GM21360 (cell line): ENCODE data around the gene NPL.

Experiments used
- ATAC-seq: cut with Tn5 transposase; IDR thresholded peaks from one replicate; pipeline ENCODE4 v1.9.1; 2021; ENCODE audit warnings: mild to moderate bottlenecking, moderate library complexity; ENCODE audit not compliant: unreplicated experiment

Gene NPL

DNA sequence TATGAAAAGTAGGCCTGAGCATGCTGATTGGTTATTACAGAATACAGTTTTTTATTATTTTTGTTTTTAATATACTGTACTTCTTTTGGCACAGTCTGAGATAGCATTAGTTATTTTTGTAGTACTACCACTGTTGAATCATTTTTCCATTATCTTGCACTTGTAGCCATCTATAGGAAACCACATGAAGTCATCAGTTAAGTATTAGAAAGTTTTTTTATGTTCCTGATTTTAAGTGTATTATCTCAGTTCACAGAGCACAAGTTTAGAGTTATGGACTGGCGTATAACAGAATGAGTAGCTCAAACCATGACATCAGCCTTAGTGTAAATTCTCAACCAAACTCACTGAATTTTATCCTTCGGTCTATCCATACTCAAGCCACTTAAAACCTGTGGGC, 72.4 kb downstream of the NPL start:
- no peak for ATAC-seq

DNA sequence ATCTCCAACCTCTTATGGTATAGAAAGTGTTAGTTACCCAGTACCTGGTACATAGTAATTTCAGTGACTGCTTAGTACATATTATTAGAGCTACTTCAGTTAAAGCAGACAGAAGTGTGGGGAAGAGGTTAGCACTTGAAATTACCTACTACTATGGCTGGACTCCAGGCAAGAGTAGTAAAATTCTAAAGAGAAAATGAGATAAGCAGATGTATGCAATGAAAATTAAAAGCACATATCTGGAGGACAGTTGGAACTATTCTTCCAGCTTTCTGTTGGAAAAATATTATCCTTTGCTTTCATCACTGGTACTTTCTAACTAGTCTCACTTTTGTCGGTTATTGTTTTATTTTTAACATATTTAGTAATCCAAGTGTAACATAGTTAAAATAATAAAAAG, 73.3 kb downstream of the NPL start:
- no peak for ATAC-seq

DNA sequence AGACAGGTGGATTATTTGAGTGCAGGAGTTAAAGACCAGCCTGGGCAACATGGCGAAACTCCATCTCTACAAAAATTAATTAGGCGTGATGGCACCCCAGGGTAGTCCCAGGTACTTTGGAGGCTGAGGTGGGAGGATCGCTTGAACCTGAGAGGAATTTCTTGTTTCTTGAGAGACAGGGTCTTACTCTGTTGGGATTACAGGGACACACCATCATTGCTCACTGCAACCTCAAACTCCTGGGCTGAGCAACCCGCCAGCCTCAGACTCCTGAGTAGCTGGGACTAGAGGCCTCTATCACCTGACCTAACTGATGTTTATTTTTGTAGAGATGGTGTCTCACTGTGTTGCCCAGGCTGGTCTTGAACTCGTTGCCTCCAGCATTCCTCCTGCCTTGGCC, 74.4 kb downstream of the NPL start:
- ATAC-seq: no peak

DNA sequence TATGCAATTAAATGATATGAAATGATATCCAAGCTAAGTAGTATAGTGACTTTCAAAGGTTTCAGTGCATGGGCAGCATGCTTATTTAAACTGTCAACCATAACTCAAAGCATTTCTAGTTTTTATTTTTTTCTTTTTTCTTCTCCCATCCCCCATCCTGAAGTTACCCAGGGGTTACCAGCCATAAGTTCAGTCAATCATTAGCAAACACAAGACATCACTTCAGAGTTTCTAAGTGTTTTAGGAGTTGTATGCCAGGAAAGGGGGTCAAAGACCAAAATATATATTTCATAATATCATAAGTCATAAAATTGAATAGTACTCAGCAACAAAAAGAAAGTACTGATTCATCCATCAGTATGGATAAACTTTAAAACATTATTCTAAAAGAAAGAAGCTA, 78.3 kb downstream of the NPL start:
- no peak for ATAC-seq

DNA sequence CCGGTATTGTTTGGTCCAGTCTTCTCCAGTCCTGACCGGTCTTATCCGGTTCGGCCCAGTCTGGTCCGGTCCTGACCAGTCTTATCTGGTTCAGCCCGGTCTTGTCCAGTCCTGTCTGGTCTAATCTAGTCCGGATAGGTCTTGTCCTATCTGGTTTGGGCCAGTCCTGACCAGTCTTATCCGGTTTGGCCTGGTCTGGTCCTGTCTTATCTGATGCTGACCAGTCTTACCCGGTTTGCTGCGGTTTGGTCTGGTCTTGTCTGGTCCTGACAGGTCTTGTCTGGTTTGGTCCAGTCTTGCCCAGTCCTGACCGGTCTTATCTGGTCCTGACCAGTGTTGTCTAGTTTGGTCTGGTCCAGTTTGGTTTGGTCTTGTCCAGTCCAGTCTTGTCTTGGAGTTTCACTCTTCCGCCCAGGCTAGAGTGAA, 79.7 kb downstream of the NPL start:
- no peak for ATAC-seq

DNA sequence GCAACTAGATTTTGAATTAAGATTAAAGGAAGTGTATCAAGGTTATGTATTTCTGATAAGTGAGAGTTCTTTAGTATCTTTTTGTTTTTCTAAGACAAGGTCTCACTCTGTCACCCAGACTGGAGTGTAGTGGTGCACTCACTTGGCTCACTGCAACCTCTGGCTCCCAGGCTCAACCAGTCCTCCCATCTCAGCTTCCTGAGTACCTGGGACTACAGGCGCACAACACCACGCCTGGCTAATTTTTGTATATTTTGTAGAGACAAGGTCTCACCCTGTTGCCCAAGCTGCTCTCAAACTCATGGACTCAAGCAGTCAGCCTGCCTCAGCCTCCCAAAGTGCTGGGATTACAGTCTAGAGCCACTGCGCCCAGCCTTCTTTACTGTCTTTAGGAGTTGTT, 83.3 kb downstream of the NPL start:
- no peak for ATAC-seq

DNA sequence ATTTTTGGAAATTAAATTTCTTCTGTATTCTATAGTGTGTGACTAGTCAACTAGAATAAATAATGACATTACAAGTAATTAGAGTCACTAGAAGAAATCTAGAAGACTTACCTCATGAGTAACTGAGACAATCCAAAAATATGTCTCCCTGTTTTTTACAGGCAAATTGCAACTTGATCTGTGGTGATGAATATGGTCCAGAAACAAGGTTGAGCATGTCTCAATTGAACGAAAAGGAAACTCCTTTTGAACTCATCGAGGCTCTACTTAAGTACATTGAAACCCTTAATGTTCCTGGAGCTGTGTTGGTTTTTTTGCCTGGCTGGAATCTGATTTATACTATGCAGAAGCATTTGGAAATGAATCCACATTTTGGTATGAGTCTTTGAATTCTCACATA, 86.3 kb downstream of the NPL start:
- no peak for ATAC-seq

DNA sequence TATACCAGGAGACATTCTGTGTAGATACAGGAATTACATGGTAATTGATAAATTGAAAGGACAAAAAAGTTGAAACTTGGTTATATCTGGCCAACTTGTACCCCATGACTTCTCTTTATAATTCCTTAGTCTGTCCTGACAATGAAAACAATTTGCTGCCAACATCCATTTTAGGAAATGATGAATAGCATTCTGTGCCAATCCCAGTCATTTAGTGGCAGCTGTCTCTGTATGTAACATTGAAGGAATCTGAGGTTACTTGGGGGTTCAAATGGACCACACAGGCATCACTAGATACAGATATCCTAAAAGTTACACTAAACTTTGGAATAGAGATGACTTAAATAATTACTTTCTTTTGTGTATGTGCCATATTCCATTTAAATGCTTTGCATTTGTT, 87.8 kb downstream of the NPL start:
- no peak for ATAC-seq

DNA sequence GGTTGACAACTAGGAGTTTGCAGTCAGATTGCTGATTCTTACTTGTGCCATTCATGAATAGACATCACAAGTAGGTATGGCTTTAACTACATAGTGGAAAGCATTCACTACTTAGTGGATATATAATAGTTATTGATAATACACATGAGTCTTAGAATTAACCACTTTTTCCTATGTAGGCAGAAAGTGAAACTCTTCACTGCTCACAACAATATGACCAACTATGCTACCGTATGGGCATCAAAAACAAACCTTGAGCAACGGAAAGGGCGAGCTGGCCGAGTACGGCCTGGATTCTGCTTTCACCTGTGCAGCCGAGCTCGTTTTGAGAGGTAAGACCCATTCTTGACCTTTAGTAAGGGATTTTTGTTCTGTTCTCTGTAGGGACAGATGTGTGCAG, 88.3 kb downstream of the NPL start:
- no peak for ATAC-seq
